COLO668 (cell line): ENCODE results near the gene CD19.
A peak's percentile ranks its signal among the peaks of the same experiment; 100 is the strongest.
"Not testable (repeated sequence)": the region's sequence is repeated elsewhere in the genome, so short reads cannot be mapped to it uniquely, and the experiment has no call there.

Source experiments
- DNase-seq: peaks from one replicate; lab custom pipeline; 2025; ENCODE audit not compliant: unreplicated experiment; lab: John Stamatoyannopoulos, UW

Gene CD19

GRCh38 chr16:28980330-28980729 is 48.6 kb downstream of the CD19 start:
- DNase-seq: not testable (repeated sequence)

DNA sequence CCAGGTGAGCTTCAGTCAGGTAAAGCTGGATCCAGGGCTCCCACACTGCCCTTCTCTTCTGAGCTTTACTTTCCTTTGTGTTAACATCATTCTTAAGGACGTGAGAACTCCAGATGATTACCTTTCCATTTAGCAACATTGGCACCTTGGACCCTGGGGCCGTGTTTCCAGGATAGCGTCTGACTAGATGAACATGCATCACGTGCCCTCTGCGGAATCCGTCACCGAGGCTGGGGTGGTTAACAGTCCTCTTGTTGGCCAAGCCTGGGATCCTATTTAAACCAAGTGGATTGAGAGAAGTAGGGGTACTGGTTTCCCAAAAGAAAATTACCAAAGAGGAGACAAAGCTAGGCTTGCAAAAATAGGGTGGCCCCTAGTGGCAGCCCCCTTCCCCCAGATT is 49.2 kb downstream of the CD19 start:
- no peak for DNase-seq

DNA sequence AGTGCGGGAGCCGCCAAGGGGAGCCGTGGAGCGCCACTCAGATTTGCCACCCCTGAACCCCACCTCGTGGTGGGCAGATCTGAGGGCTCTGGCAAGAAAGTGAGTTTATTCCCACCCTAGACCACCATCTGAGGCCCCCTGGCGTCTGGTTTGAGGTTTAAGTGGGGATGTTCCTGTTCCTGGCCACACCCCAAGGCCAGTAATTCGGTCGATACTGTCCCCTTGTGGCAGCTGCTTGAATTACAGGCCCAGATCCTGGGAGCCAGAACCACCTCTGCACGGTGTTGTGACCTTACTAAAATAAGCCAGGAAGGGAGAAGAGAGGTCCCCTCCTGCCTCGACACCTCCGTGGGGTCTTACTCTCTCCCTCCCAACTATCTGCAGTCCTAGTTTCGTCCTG is 49.7 kb downstream of the CD19 start:
- peak; percentile 14 for DNase-seq

DNA sequence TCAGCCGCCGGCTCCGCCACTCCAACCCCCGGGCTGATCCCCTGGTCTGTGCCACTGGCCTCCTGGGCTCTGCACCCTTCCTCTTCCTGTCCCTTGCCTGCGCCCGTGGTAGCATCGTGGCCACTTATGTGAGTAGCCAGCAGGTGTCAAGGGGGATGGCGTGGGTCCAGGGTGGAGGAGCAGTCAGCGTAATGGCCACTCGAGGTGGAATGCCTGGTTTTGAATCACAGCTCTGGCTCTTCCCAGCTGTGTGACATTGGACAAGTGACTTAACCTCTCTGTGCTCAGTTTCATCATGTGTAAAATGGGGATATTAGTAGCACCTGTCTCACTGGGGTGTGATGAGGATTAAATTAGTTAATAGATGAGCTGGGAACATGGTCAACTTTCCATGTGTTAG is 50.6 kb downstream of the CD19 start:
- no peak for DNase-seq

GRCh38 chr16:28982949-28983348 is 51.2 kb downstream of the CD19 start:
- no peak for DNase-seq

DNA sequence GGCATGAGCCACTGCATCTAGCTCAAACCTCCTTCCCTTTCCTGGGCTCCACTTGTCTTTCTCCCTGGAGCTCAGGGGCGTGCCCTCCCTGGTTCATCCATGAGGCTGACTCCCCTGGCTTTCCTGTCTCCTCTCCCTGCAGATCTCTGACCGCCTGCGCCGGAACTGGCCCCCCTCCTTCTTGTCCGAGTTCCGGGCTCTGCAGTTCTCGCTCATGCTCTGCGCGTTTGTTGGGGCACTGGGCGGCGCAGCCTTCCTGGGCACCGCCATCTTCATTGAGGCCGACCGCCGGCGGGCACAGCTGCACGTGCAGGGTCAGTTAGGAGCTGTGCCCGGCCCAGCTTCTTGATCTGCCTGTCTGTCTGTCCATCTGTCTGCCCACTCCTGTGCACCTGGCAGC is 51.9 kb downstream of the CD19 start:
- no peak for DNase-seq

DNA sequence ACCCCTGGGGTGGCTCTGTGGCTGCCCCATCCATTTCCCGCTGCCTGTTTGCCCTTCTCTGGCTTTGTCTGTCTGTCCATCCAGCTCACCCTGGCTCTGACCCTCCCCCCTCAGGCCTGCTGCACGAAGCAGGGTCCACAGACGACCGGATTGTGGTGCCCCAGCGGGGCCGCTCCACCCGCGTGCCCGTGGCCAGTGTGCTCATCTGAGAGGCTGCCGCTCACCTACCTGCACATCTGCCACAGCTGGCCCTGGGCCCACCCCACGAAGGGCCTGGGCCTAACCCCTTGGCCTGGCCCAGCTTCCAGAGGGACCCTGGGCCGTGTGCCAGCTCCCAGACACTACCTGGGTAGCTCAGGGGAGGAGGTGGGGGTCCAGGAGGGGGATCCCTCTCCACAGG is 52.3 kb downstream of the CD19 start:
- DNase-seq: no peak

DNA sequence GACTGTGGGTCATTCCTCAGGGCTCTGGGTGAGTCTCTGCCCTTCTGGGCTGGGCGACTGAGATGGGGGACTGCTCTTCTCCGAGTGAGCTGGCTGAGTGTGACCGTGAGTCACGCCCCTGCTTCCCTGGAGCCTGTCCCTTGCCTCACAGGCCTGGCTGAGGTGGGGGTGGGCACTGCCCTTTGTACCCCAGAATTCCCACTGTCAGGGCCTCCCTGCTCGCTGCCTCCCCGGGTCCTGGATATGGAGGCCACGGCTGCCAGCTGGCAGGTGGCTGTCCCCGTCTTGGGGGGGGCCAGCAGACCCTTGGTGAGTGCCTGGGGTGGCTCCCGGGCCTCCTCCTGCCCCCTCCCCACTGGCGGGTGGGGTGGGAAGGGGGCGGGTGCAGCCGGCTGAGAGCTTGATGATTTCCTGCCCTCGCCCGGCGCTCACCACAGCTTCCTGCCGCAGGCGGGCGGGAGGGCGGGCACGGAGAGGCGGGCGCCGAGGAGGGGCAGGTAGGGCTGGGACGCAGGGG is 52.9 kb downstream of the CD19 start, which contains the start of gene LAT:
Gene LAT, plus strand, starts transcription at position 434 of the 517 bp plus-strand sequence. CDS start 366 bp downstream, outside the sequence.
- DNase-seq: no peak

DNA sequence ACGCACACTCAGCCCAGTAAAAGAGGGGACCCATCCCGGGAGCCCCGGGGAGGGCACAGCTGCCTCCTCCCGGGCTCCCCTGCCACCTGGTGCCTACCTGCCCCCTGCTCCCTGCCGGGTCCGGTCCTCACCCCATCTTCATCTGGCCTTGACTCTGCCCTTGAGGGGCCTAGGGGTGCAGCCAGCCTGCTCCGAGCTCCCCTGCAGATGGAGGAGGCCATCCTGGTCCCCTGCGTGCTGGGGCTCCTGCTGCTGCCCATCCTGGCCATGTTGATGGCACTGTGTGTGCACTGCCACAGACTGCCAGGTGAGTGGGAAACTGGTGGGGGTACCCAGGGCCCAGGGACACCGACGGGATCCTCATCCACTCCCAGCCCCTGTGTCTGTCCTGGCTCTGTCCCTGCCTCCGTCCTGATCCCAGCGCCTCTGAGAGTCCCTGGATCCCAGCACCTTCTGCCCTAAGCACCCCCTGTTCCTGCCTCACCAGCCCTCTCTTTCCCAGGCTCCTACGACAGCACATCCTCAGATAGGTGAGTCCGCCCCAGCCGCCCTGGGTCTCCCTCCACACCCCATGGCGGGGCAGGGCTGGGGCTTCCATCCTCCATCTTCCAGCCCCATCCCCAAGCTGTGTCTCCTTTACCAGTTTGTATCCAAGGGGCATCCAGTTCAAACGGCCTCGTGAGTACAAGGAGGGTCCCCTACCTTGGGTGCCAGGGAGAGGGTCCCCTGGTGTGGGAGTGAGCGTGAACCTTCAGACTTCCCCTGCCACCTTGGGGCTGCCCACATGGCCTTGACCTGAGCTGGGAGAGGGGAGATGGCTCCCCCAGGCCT is 53.7 kb downstream of the CD19 start:
- no peak for DNase-seq

DNA sequence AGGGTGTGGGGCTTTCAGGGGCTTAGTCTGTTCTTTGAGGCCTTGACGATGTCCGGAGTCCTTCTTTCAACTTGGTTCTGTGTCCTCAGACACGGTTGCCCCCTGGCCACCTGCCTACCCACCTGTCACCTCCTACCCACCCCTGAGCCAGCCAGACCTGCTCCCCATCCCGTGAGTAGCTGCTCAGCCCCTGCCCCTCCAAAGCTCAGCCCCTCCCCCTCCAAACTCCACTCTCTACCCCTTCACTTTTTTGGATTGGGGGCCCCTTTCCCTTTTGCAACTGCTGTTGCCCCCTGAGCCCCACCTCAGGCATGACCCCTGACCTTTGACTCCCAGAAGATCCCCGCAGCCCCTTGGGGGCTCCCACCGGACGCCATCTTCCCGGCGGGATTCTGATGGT is 54.3 kb downstream of the CD19 start:
- DNase-seq: no peak

GRCh38 chr16:28986492-28986891 is 54.7 kb downstream of the CD19 start:
- DNase-seq: no peak

GRCh38 chr16:28987170-28987853 is 55.5 kb downstream of the CD19 start:
- no peak for DNase-seq
